ENCODE results near the gene NEFH.

NEFH gene

DNA sequence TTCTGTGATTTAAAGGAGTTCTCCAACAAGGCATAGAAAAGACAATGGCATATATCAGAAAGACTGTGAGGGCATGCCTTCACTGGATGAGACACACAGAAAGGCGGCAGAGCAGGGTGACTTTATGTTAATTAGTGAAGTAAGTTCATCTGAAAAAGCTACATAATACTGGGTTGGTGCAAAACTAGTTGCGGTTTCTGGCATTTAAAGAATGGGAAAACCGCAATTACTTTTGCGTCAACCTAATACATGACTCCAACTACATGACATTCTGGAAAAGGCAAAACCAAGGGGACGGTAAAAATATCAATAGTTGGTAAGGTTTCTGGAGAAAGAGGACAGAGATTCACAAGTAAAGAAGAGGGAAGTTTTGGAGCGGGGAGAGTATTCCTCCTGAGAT is 36.6 kb upstream of the NEFH start:
- TF ChIP-seq EZH2 (IDR thresholded peaks at IDR 0.05) = no peak
- no peak for TF ChIP-seq FOXP2 (optimal IDR thresholded peaks at IDR 0.05; ENCODE audit: control extremely low read depth, extremely low read length, insufficient read depth)
- TF ChIP-seq POLR2AphosphoS5 (IDR thresholded peaks at IDR 0.05; ENCODE audit: borderline replicate concordance, low read depth, low read length) = no peak
- no peak for DNase-seq (ENCODE audit: low read depth, low spot score)
- Histone ChIP-seq H3K9ac (ENCODE audit: insufficient read length) (no peak overlapping the region), H3K36me3 (ENCODE audit: insufficient read depth, low read length) (no peaks in the 10 kb centered on the region), H3K27ac (no peak overlapping the region), H3K4me3 (peak overlapping the region; percentile 22; the same call in 1 of the 2 replicates), H3K9me3 (ENCODE audit: low read depth, low read length) (no peaks in the 10 kb centered on the region)

GRCh38 chr22:29443861-29444792 is 35.9 kb upstream of the NEFH start:
- TF ChIP-seq FOXP2 (optimal IDR thresholded peaks at IDR 0.05; ENCODE audit: control extremely low read depth, extremely low read length, insufficient read depth) (no peak), EZH2 (IDR thresholded peaks at IDR 0.05) (no peak), POLR2AphosphoS5 (IDR thresholded peaks at IDR 0.05; ENCODE audit: borderline replicate concordance, low read depth, low read length) (no peak)
- H3K36me3 ChIP-seq (ENCODE audit: insufficient read depth, low read length) = no peaks in the 10 kb centered on the region
- H3K9me3 ChIP-seq (ENCODE audit: low read depth, low read length) = no peaks in the 10 kb centered on the region
- H3K4me3 ChIP-seq = no peak overlapping the region
- no peak overlapping the region for H3K9ac ChIP-seq (ENCODE audit: insufficient read length)
- DNase-seq (ENCODE audit: low read depth, low spot score) = no peak
- H3K27ac ChIP-seq = no peak overlapping the region

GRCh38 chr22:29445508-29445907 is 34.5 kb upstream of the NEFH start:
- Histone ChIP-seq H3K27ac (no peak overlapping the region), H3K9me3 (ENCODE audit: low read depth, low read length) (no peaks in the 10 kb centered on the region), H3K4me3 (no peak overlapping the region), H3K9ac (ENCODE audit: insufficient read length) (no peak overlapping the region), H3K36me3 (ENCODE audit: insufficient read depth, low read length) (no peaks in the 10 kb centered on the region)
- TF ChIP-seq EZH2 (IDR thresholded peaks at IDR 0.05) (no peak), FOXP2 (optimal IDR thresholded peaks at IDR 0.05; ENCODE audit: control extremely low read depth, extremely low read length, insufficient read depth) (no peak), POLR2AphosphoS5 (IDR thresholded peaks at IDR 0.05; ENCODE audit: borderline replicate concordance, low read depth, low read length) (no peak)
- no peak for DNase-seq (ENCODE audit: low read depth, low spot score)

DNA sequence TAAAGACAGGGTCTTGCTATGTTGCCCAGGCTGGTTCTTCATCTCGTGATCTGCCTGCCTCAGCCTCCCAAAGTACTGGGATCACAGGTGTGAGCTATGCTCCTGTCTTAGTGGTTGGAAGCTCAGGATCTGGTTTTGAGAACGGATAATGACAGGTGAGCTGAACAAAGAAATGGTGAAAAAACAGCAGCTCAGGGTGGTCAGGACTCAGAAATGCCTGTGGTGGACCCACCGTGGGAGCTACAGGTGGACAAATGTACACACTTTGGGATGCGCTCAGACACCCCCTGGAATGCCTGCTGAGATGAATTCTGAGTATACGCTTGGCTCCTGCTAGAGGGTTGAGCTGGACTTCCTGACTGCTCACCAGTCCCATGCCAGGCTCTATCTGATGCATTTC is 32.1 kb upstream of the NEFH start:
- no peak for TF ChIP-seq EZH2 (IDR thresholded peaks at IDR 0.05)
- TF ChIP-seq POLR2AphosphoS5 (IDR thresholded peaks at IDR 0.05; ENCODE audit: borderline replicate concordance, low read depth, low read length) = no peak
- TF ChIP-seq FOXP2 (optimal IDR thresholded peaks at IDR 0.05; ENCODE audit: control extremely low read depth, extremely low read length, insufficient read depth) = no peak
- H3K4me3 ChIP-seq = no peak overlapping the region
- no peak overlapping the region for H3K27ac ChIP-seq
- no peaks in the 10 kb centered on the region for H3K9me3 ChIP-seq (ENCODE audit: low read depth, low read length)
- no peak for DNase-seq (ENCODE audit: low read depth, low spot score)
- H3K36me3 ChIP-seq (ENCODE audit: insufficient read depth, low read length) = no peaks in the 10 kb centered on the region
- no peak overlapping the region for H3K9ac ChIP-seq (ENCODE audit: insufficient read length)

DNA sequence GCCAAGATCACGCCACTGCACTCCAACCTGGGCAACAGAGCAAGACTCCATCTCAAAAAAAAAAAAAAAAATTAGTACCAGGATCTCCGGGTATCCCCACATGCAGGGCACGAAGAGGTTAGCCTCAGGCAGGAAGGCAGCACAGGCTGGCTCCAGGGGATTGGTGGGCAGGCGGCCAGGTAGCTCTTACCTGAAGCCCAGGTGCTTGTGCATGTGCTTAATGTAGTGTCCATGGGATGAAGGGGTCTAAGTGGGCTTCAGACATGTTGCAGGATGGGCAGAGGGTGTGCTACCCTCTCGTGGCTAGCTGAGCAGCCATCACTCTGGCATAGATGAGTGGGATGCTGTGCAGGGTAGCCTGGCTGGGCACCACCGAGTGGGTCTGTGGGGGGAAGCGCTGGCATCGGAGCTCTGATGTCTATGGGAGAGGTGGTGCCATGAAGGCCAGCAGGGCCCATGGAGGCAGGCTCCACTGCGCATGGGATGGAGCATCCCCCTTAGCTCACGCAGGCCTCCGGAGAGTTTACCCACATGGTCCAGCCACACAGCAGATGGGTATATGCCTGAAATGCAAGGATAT is 30.6 kb upstream of the NEFH start:
- no peaks in the 10 kb centered on the region for H3K9me3 ChIP-seq (ENCODE audit: low read depth, low read length)
- TF ChIP-seq POLR2AphosphoS5 (IDR thresholded peaks at IDR 0.05; ENCODE audit: borderline replicate concordance, low read depth, low read length) = no peak
- TF ChIP-seq FOXP2 (optimal IDR thresholded peaks at IDR 0.05; ENCODE audit: control extremely low read depth, extremely low read length, insufficient read depth) = no peak
- no peak for TF ChIP-seq EZH2 (IDR thresholded peaks at IDR 0.05)
- no peak for DNase-seq (ENCODE audit: low read depth, low spot score)
- H3K27ac ChIP-seq = no peak overlapping the region
- H3K36me3 ChIP-seq (ENCODE audit: insufficient read depth, low read length) = no peaks in the 10 kb centered on the region
- no peak overlapping the region for H3K9ac ChIP-seq (ENCODE audit: insufficient read length)
- no peak overlapping the region for H3K4me3 ChIP-seq

GRCh38 chr22:29450222-29450621 is 29.8 kb upstream of the NEFH start:
- H3K27ac ChIP-seq = no peak overlapping the region
- DNase-seq (ENCODE audit: low read depth, low spot score) = no peak
- H3K9me3 ChIP-seq (ENCODE audit: low read depth, low read length) = no peaks in the 10 kb centered on the region
- no peak for TF ChIP-seq POLR2AphosphoS5 (IDR thresholded peaks at IDR 0.05; ENCODE audit: borderline replicate concordance, low read depth, low read length)
- TF ChIP-seq EZH2 (IDR thresholded peaks at IDR 0.05) = no peak
- no peak for TF ChIP-seq FOXP2 (optimal IDR thresholded peaks at IDR 0.05; ENCODE audit: control extremely low read depth, extremely low read length, insufficient read depth)
- no peaks in the 10 kb centered on the region for H3K36me3 ChIP-seq (ENCODE audit: insufficient read depth, low read length)
- H3K9ac ChIP-seq (ENCODE audit: insufficient read length) = no peak overlapping the region
- no peak overlapping the region for H3K4me3 ChIP-seq

- TF ChIP-seq POLR2AphosphoS5 (IDR thresholded peaks at IDR 0.05; ENCODE audit: borderline replicate concordance, low read depth, low read length) (no peak), FOXP2 (optimal IDR thresholded peaks at IDR 0.05; ENCODE audit: control extremely low read depth, extremely low read length, insufficient read depth) (no peak), EZH2 (IDR thresholded peaks at IDR 0.05) (no peak)
- DNase-seq (ENCODE audit: low read depth, low spot score) = no peak
- Histone ChIP-seq H3K9me3 (ENCODE audit: low read depth, low read length) (no peaks in the 10 kb centered on the region), H3K27ac (no peak overlapping the region), H3K4me3 (no peak overlapping the region), H3K36me3 (ENCODE audit: insufficient read depth, low read length) (no peaks in the 10 kb centered on the region), H3K9ac (ENCODE audit: insufficient read length) (no peak overlapping the region)
Measured at GRCh38 chr22:29451863-29452262, 28.2 kb upstream of the NEFH start.

- DNase-seq (ENCODE audit: low read depth, low spot score) = no peak
- Histone ChIP-seq H3K9ac (ENCODE audit: insufficient read length) (no peak overlapping the region), H3K36me3 (ENCODE audit: insufficient read depth, low read length) (no peaks in the 10 kb centered on the region), H3K4me3 (no peak overlapping the region), H3K9me3 (ENCODE audit: low read depth, low read length) (no peaks in the 10 kb centered on the region), H3K27ac (no peak overlapping the region)
- TF ChIP-seq FOXP2 (optimal IDR thresholded peaks at IDR 0.05; ENCODE audit: control extremely low read depth, extremely low read length, insufficient read depth) (no peak), EZH2 (IDR thresholded peaks at IDR 0.05) (no peak), POLR2AphosphoS5 (IDR thresholded peaks at IDR 0.05; ENCODE audit: borderline replicate concordance, low read depth, low read length) (no peak)
Measured at GRCh38 chr22:29454276-29454675, 25.7 kb upstream of the NEFH start.

All from SK-N-MC (cell line).